ENCODE data around the gene ERBB2. TPM values are rescaled to one million over a fixed set of nuclear protein-coding genes. Genes with fewer than 3 reads are reported as not detected.
"Not testable (repeated sequence)": the region's sequence is repeated elsewhere in the genome, so short reads cannot be mapped to it uniquely, and the experiment has no call there.

The ERBB2 gene
- total RNA-seq, 1 donor from 2014 or later: 52.1 TPM

GRCh38 chr17:39757931-39758873 is 58.3 kb downstream of the ERBB2 start:
- H3K27ac ChIP-seq: no peak overlapping the region
- no peaks in the 10 kb centered on the region for H3K9me3 ChIP-seq
- H3K4me1 ChIP-seq: peaks cover 24% of the 10 kb centered on the region
- intact Hi-C loops (cut with DNase I): no loop called here
- no peak for DNase-seq (ENCODE audit: extremely low spot score in 2 of 2)
- H3K27me3 ChIP-seq: no peaks in the 10 kb centered on the region
- H3K36me3 ChIP-seq: no peaks in the 10 kb centered on the region
- TF ChIP-seq POLR2AphosphoS5 (IDR thresholded peaks at IDR 0.05; ENCODE audit: insufficient read depth in 1 of 2, low read depth in 1 of 2) (no peak), POLR2A (IDR thresholded peaks at IDR 0.05) (no peak), CTCF (IDR thresholded peaks at IDR 0.05) (no peak)
- H3K4me3 ChIP-seq: no peak overlapping the region

GRCh38 chr17:39759204-39759603 is 59.3 kb downstream of the ERBB2 start:
- H3K27ac ChIP-seq: no peak overlapping the region
- H3K4me1 ChIP-seq: peaks cover 16% of the 10 kb centered on the region
- H3K27me3 ChIP-seq: no peaks in the 10 kb centered on the region
- TF ChIP-seq POLR2A (IDR thresholded peaks at IDR 0.05) (no peak), CTCF (IDR thresholded peaks at IDR 0.05) (no peak), POLR2AphosphoS5 (IDR thresholded peaks at IDR 0.05; ENCODE audit: insufficient read depth in 1 of 2, low read depth in 1 of 2) (no peak)
- intact Hi-C loops (cut with DNase I): no loop called here
- H3K9me3 ChIP-seq: no peaks in the 10 kb centered on the region
- no peak overlapping the region for H3K4me3 ChIP-seq
- no peaks in the 10 kb centered on the region for H3K36me3 ChIP-seq
- no peak for DNase-seq (ENCODE audit: extremely low spot score in 2 of 2)

- Histone ChIP-seq H3K27me3 (no peaks in the 10 kb centered on the region), H3K4me1 (no peaks in the 10 kb centered on the region), H3K27ac (no peak overlapping the region), H3K4me3 (no peak overlapping the region), H3K9me3 (no peaks in the 10 kb centered on the region), H3K36me3 (no peaks in the 10 kb centered on the region)
- TF ChIP-seq POLR2AphosphoS5 (IDR thresholded peaks at IDR 0.05; ENCODE audit: insufficient read depth in 1 of 2, low read depth in 1 of 2) (no peak), POLR2A (IDR thresholded peaks at IDR 0.05) (no peak), CTCF (IDR thresholded peaks at IDR 0.05) (no peak)
- DNase-seq (ENCODE audit: extremely low spot score in 2 of 2): peak in 1 of 2 donors; percentile 64
- intact Hi-C loops (cut with DNase I): no loop called here
Measured at GRCh38 chr17:39761861-39762496, 62.1 kb downstream of the ERBB2 start.

- TF ChIP-seq CTCF (IDR thresholded peaks at IDR 0.05) (no peak), POLR2A (IDR thresholded peaks at IDR 0.05) (no peak), POLR2AphosphoS5 (IDR thresholded peaks at IDR 0.05; ENCODE audit: insufficient read depth in 1 of 2, low read depth in 1 of 2) (no peak)
- Histone ChIP-seq H3K27ac (no peak overlapping the region), H3K9me3 (no peaks in the 10 kb centered on the region), H3K4me3 (no peak overlapping the region), H3K27me3 (no peaks in the 10 kb centered on the region), H3K4me1 (no peaks in the 10 kb centered on the region), H3K36me3 (no peaks in the 10 kb centered on the region)
- intact Hi-C loops (cut with DNase I): no loop called here
- no peak for DNase-seq (ENCODE audit: extremely low spot score in 2 of 2)
Measured at GRCh38 chr17:39763051-39763820, 63.4 kb downstream of the ERBB2 start.

GRCh38 chr17:39764171-39764570 is 64.3 kb downstream of the ERBB2 start:
- H3K27me3 ChIP-seq; H3K27ac ChIP-seq; H3K4me3 ChIP-seq; H3K4me1 ChIP-seq; DNase-seq (ENCODE audit: extremely low spot score in 2 of 2); H3K36me3 ChIP-seq; intact Hi-C loops (cut with DNase I); H3K9me3 ChIP-seq: not testable (repeated sequence)

Data from vagina (tissue), 2 donors.